Neural cell (in vitro differentiated cells): ENCODE data around the gene CGB8.

Experiments
- CTCF ChIP-seq: fragments of 450-650 bp; IDR thresholded peaks from 2 replicates; pipeline ENCODE4 v1.5.1; 2014; ENCODE audit warnings: antibody characterized with exemption, mild to moderate bottlenecking, moderate library complexity; ENCODE audit not compliant: poor library complexity, severe bottlenecking
- MXI1 ChIP-seq: fragments of 450-650 bp; conservative IDR thresholded peaks from 2 replicates; pipeline ENCODE4 v1.6.1; 2014; ENCODE audit warnings: antibody characterized with exemption, mild to moderate bottlenecking; ENCODE audit not compliant: poor library complexity, severe bottlenecking
- POLR2AphosphoS5 ChIP-seq: IDR thresholded peaks from 2 replicates; pipeline ENCODE4 v1.6.1; 2012
- RAD21 ChIP-seq: fragments of 450-650 bp; conservative IDR thresholded peaks from 2 replicates; pipeline ENCODE4 v1.6.1; 2014; ENCODE audit warnings: antibody characterized with exemption, mild to moderate bottlenecking, moderate library complexity
- REST ChIP-seq: IDR thresholded peaks from 2 replicates; pipeline ENCODE4 v1.6.1; 2012; ENCODE audit warnings: borderline replicate concordance
- SMC3 ChIP-seq: fragments of 450-650 bp; conservative IDR thresholded peaks from 2 replicates; pipeline ENCODE4 v1.6.1; 2014; ENCODE audit warnings: antibody characterized with exemption, mild to moderate bottlenecking, moderate library complexity; ENCODE audit not compliant: poor library complexity
- TAF1 ChIP-seq: IDR thresholded peaks from 2 replicates; pipeline ENCODE4 v1.6.1; 2012; ENCODE audit warnings: low read depth

DNA sequence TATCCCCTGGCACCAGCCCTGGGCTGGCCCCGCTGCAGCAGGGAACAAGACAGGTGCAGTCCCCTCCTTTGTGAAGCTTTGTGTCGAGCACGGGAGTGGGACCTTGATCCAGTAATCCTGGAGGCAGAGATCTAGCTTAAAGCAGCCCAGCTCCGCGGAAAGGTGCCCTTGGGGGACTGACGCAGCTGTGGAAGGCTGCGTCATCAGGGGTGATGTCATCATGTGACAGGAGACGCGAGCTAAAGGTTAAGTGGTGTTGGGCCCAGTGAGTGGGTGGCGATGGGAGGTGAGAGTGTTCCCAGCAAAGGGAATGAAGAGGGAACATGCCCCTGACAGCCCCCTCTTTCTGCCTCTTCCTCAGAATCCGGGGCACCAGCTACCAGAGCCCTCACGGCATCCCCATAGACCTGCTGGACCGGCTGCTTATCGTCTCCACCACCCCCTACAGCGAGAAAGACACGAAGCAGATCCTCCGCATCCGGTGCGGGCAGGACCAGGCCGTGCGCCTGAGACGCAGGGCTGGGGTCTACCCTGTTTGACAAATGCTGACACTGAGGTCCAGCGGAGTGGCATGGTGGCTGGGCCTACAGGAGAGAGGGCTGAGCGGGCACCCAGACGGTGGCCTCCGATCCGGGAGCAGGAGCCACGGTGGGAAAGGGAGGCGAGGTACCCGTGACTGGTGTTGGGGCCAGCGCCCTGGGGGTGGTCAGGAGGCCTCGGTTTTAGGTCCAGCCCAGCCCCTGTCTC lies 34.6 kb downstream of the CGB8 start:
- TF ChIP-seq RAD21 (no peak), CTCF (no peak), POLR2AphosphoS5 (no peak), REST (no peak), SMC3 (no peak), MXI1 (no peak), TAF1 (no peak)
